IMR-90 (cell line): Measurements from ENCODE around the gene SBF1.

Experiments used
- CEBPB ChIP-seq: IDR thresholded peaks from 2 replicates; pipeline ENCODE4 v1.6.1; 2012; ENCODE audit warnings: low read depth, low read length, improper control_type of control experiment
- CTCF ChIP-seq: conservative IDR thresholded peaks from 2 replicates; pipeline ENCODE4 v1.5.1; 2012; ENCODE audit warnings: mild to moderate bottlenecking, low read depth, low read length, improper control_type of control experiment

- TF ChIP-seq CTCF (no peak), CEBPB (no peak)
Observed at GRCh38 chr22:50482107-50483074, 7.6 kb upstream of the SBF1 start.
